Esophagus squamous epithelium (tissue), 4 donors: ENCODE results near the gene GPR176.

Experiments used
- CTCF ChIP-seq, 6 experiments: fragments of 450-650 bp in 4 of 6; fragments of 200-600 bp in 2 of 6; sonication (generic) in 2 of 6; IDR thresholded peaks; one replicate each; pipeline ENCODE4 v1.5.1; 2016 to 2019; ENCODE audit warnings: antibody characterized with exemption in 6 of 6, mild to moderate bottlenecking in 4 of 6, moderate library complexity in 4 of 6
- POLR2A ChIP-seq, 4 donors: fragments of 450-650 bp; IDR thresholded peaks; one replicate each; pipeline ENCODE4 v1.6.1; 2017; ENCODE audit warnings: antibody characterized with exemption in 4 of 4, mild to moderate bottlenecking in 4 of 4, moderate library complexity in 3 of 4

GRCh38 chr15:39788800-39789565, 131.1 kb downstream of the GPR176 start:
- TF ChIP-seq CTCF (IDR thresholded peaks at IDR 0.05) (no peak), POLR2A (IDR thresholded peaks at IDR 0.05) (no peak)
